Measurements from ENCODE around the gene STMN1.
"Not testable (repeated sequence)": the region's sequence is repeated elsewhere in the genome, so short reads cannot be mapped to it uniquely, and the experiment has no call there.

The STMN1 gene

GRCh38 chr1:25905680-25906643, at the start of gene STMN1:
Gene STMN1 (minus strand): TSS chr1:25906419. CDS start chr1:25904676, 1,743 bp downstream.
- peak; percentile 98 for DNase-seq

GRCh38 chr1:25955553-25955952, 49.3 kb upstream of the STMN1 start:
- no peak for DNase-seq

GRCh38 chr1:25954282-25954938, 48.2 kb upstream of the STMN1 start:
- no peak for DNase-seq

GRCh38 chr1:25952841-25953401, 46.7 kb upstream of the STMN1 start:
- DNase-seq = no peak

GRCh38 chr1:25948641-25949040, 42.4 kb upstream of the STMN1 start:
- no peak for DNase-seq

GRCh38 chr1:25947027-25947426, 40.8 kb upstream of the STMN1 start:
- DNase-seq = no peak

GRCh38 chr1:25945761-25946160, 39.5 kb upstream of the STMN1 start:
- no peak for DNase-seq

GRCh38 chr1:25944986-25945385, 38.8 kb upstream of the STMN1 start:
- DNase-seq = no peak

- not testable (repeated sequence) for DNase-seq
Measured at GRCh38 chr1:25943511-25943910, 37.3 kb upstream of the STMN1 start.

- no peak for DNase-seq
Measured at GRCh38 chr1:25936947-25937346, 30.7 kb upstream of the STMN1 start.

GRCh38 chr1:25933479-25934365, 27.5 kb upstream of the STMN1 start:
- DNase-seq = no peak

GRCh38 chr1:25932811-25933400, 26.7 kb upstream of the STMN1 start:
- not testable (repeated sequence) for DNase-seq

- no peak for DNase-seq
Measured at GRCh38 chr1:25932321-25932720, 26.1 kb upstream of the STMN1 start.

GRCh38 chr1:25929016-25929415, 22.8 kb upstream of the STMN1 start:
- no peak for DNase-seq

GRCh38 chr1:25927521-25928265, 21.5 kb upstream of the STMN1 start:
- peak; percentile 79 for DNase-seq

- peak; percentile 66 for DNase-seq
Measured at GRCh38 chr1:25926731-25927496, 20.7 kb upstream of the STMN1 start.

GRCh38 chr1:25924454-25924853, 18.2 kb upstream of the STMN1 start:
- no peak for DNase-seq

GRCh38 chr1:25922971-25923552, 16.8 kb upstream of the STMN1 start:
- DNase-seq = peak; percentile 47

- DNase-seq = peak; percentile 77
Measured at GRCh38 chr1:25922056-25922970, 16.1 kb upstream of the STMN1 start.

All from DMS153 (cell line).